Activated CD4-positive, alpha-beta memory T cell treated with anti-CD3 and anti-CD28 coated beads, Interleukin-2, amount 10 ng/mL, durations not matched to agents 7 days and 5 days (primary cell): Measurements from ENCODE around the gene CUL9. TPM values are rescaled to one million over a fixed set of nuclear protein-coding genes. Genes with fewer than 3 reads are reported as not detected.
A peak's percentile ranks its signal among the peaks of the same experiment; 100 is the strongest.

ENCODE experiments used
- CTCF ChIA-PET: fragments of 350-600 bp; sonication (Branson Sonifier 250); formaldehyde crosslinking; loops from one replicate; lab custom pipeline; 2021; ENCODE audit warnings: antibody characterized with exemption, inconsistent platforms; lab: Charles Lee
- POLR2A ChIA-PET: fragments of 350-600 bp; sonication (Branson Sonifier 250); formaldehyde crosslinking; loops from one replicate; lab custom pipeline; 2021; ENCODE audit warnings: antibody characterized with exemption; lab: Charles Lee
- DNase-seq: peaks from one replicate; pipeline ENCODE4 v3.0.0-alpha.2; 2020
- H3K27ac Mint-ChIP-seq: one replicate; pipeline ENCODE4 v1.8.0; 2021; ENCODE audit warnings: mild to moderate bottlenecking, mixed read lengths
- H3K27me3 Mint-ChIP-seq: one replicate; pipeline ENCODE4 v1.8.0; 2021; ENCODE audit warnings: mixed read lengths
- H3K36me3 Mint-ChIP-seq: one replicate; pipeline ENCODE4 v1.8.0; 2021; ENCODE audit warnings: low read depth, mixed read lengths
- H3K4me1 Mint-ChIP-seq: one replicate; pipeline ENCODE4 v1.8.0; 2021; ENCODE audit warnings: mixed read lengths
- H3K4me3 Mint-ChIP-seq: one replicate; pipeline ENCODE4 v1.8.0; 2021; ENCODE audit warnings: mild to moderate bottlenecking, mixed read lengths
- H3K9me3 Mint-ChIP-seq: one replicate; pipeline ENCODE4 v1.8.0; 2021; ENCODE audit warnings: mixed read lengths
- total RNA-seq, 2 experiments: library from RNA; stranded (reverse); gene quantifications; one replicate each; pipeline ENCODE4 v1.2.3, GENCODE V29; 2021

CUL9 gene
- total RNA-seq, 2 experiments from 2014 or later: 45.0 to 45.9 TPM

GRCh38 chr6:43243664-43244321, 61.8 kb downstream of the CUL9 start:
- Mint-ChIP-seq H3K4me3 (no peak overlapping the region), H3K9me3 (peaks cover 7% of the 10 kb centered on the region), H3K27me3 (peaks cover 33% of the 10 kb centered on the region), H3K36me3 (peaks cover 4% of the 10 kb centered on the region), H3K4me1 (peaks cover 18% of the 10 kb centered on the region), H3K27ac (no peak overlapping the region)
- DNase-seq: no peak
- ChIA-PET POLR2A (no interaction called here), CTCF (interaction anchor here (1.0 to 1.2 kb wide), 2 partner anchors 15 kb away, joined by 4 to 5 read pairs; partner anchors contain the start of gene DNPH1)

GRCh38 chr6:43246301-43247113, 64.5 kb downstream of the CUL9 start:
- Mint-ChIP-seq H3K4me3 (peak overlapping the region; percentile 70), H3K27me3 (peaks cover 22% of the 10 kb centered on the region), H3K4me1 (peaks cover 26% of the 10 kb centered on the region), H3K9me3 (no peaks in the 10 kb centered on the region), H3K36me3 (no peaks in the 10 kb centered on the region), H3K27ac (no peak overlapping the region)
- POLR2A ChIA-PET: interaction anchor here (0.7 to 1.6 kb wide), 5 partner anchors 17 to 182 kb away, joined by 3 to 6 read pairs (median 4); partner anchors contain the start of genes ABCC10, CRIP3 and DNPH1
- no peak for DNase-seq
- CTCF ChIA-PET: interaction anchor here (1.3 to 1.6 kb wide), 2 partner anchors 16 to 18 kb away, joined by 3 to 6 read pairs; partner anchors contain the start of gene DNPH1

- Mint-ChIP-seq H3K27ac (peak overlapping the region; percentile 52), H3K36me3 (no peaks in the 10 kb centered on the region), H3K9me3 (no peaks in the 10 kb centered on the region), H3K27me3 (peaks cover 20% of the 10 kb centered on the region), H3K4me3 (peak overlapping the region; percentile 70), H3K4me1 (peaks cover 29% of the 10 kb centered on the region)
- POLR2A ChIA-PET: interaction anchor here (0.7 to 1.6 kb wide), 4 partner anchors 18 to 181 kb away, joined by 3 to 6 read pairs (median 4); partner anchors contain the start of genes CRIP3 and DNPH1
- CTCF ChIA-PET: interaction anchor here (1.6 kb wide), 2 partner anchors 19 to 258 kb away, joined by 3 to 6 read pairs; partner anchors contain the start of gene DNPH1
- DNase-seq: peak; percentile 87
Observed at GRCh38 chr6:43247114-43247999, 65.4 kb downstream of the CUL9 start.

GRCh38 chr6:43248101-43248500, 66.1 kb downstream of the CUL9 start:
- ChIA-PET CTCF (interaction anchor here (0.6 to 1.6 kb wide), 2 partner anchors 254 to 258 kb away, joined by 3 read pairs; no protein-coding TSS in a partner anchor), POLR2A (interaction anchor here (1.6 kb wide), 1 partner anchor 180 kb away, joined by 6 read pairs; no protein-coding TSS in a partner anchor)
- DNase-seq: no peak
- Mint-ChIP-seq H3K9me3 (no peaks in the 10 kb centered on the region), H3K4me3 (peak overlapping the region; percentile 70), H3K4me1 (peaks cover 29% of the 10 kb centered on the region), H3K36me3 (no peaks in the 10 kb centered on the region), H3K27ac (no peak overlapping the region), H3K27me3 (peaks cover 25% of the 10 kb centered on the region)

GRCh38 chr6:43248791-43249190, 66.8 kb downstream of the CUL9 start:
- no peaks in the 10 kb centered on the region for H3K9me3 Mint-ChIP-seq
- no peak overlapping the region for H3K4me3 Mint-ChIP-seq
- peaks cover 29% of the 10 kb centered on the region for H3K4me1 Mint-ChIP-seq
- ChIA-PET POLR2A (no interaction called here), CTCF (interaction anchor here (1.5 to 1.6 kb wide), 2 partner anchors 20 to 257 kb away, joined by 3 read pairs; partner anchors contain the start of gene DNPH1)
- no peaks in the 10 kb centered on the region for H3K36me3 Mint-ChIP-seq
- no peak overlapping the region for H3K27ac Mint-ChIP-seq
- DNase-seq: no peak
- peaks cover 26% of the 10 kb centered on the region for H3K27me3 Mint-ChIP-seq

- Mint-ChIP-seq H3K36me3 (no peaks in the 10 kb centered on the region), H3K9me3 (no peaks in the 10 kb centered on the region), H3K4me1 (peaks cover 32% of the 10 kb centered on the region), H3K4me3 (no peak overlapping the region), H3K27ac (no peak overlapping the region), H3K27me3 (peaks cover 26% of the 10 kb centered on the region)
- CTCF ChIA-PET: no interaction called here
- DNase-seq: no peak
- POLR2A ChIA-PET: interaction anchor here (0.8 kb wide), 1 partner anchor 13 kb away, joined by 4 read pairs; no protein-coding TSS in a partner anchor
Observed at GRCh38 chr6:43250992-43251373, 69.0 kb downstream of the CUL9 start.

- no peak for DNase-seq
- H3K27me3 Mint-ChIP-seq: peaks cover 22% of the 10 kb centered on the region
- H3K36me3 Mint-ChIP-seq: no peaks in the 10 kb centered on the region
- no peak overlapping the region for H3K4me3 Mint-ChIP-seq
- peaks cover 23% of the 10 kb centered on the region for H3K4me1 Mint-ChIP-seq
- ChIA-PET POLR2A (interaction anchor here (1.6 kb wide), 1 partner anchor 32 kb away, joined by 3 read pairs; no protein-coding TSS in a partner anchor), CTCF (no interaction called here)
- H3K27ac Mint-ChIP-seq: no peak overlapping the region
- no peaks in the 10 kb centered on the region for H3K9me3 Mint-ChIP-seq
Observed at GRCh38 chr6:43253401-43253800, 71.4 kb downstream of the CUL9 start.

- no peaks in the 10 kb centered on the region for H3K9me3 Mint-ChIP-seq
- no peak for DNase-seq
- H3K36me3 Mint-ChIP-seq: no peaks in the 10 kb centered on the region
- H3K4me3 Mint-ChIP-seq: no peak overlapping the region
- CTCF ChIA-PET: no interaction called here
- H3K27ac Mint-ChIP-seq: no peak overlapping the region
- peaks cover 23% of the 10 kb centered on the region for H3K4me1 Mint-ChIP-seq
- POLR2A ChIA-PET: no interaction called here
- peaks cover 22% of the 10 kb centered on the region for H3K27me3 Mint-ChIP-seq
Observed at GRCh38 chr6:43254138-43254817, 72.3 kb downstream of the CUL9 start.

GRCh38 chr6:43254846-43255245, 72.8 kb downstream of the CUL9 start:
- DNase-seq: no peak
- H3K27ac Mint-ChIP-seq: no peak overlapping the region
- H3K27me3 Mint-ChIP-seq: peaks cover 22% of the 10 kb centered on the region
- H3K9me3 Mint-ChIP-seq: no peaks in the 10 kb centered on the region
- no peak overlapping the region for H3K4me3 Mint-ChIP-seq
- no peaks in the 10 kb centered on the region for H3K36me3 Mint-ChIP-seq
- CTCF ChIA-PET: no interaction called here
- H3K4me1 Mint-ChIP-seq: peaks cover 23% of the 10 kb centered on the region
- POLR2A ChIA-PET: no interaction called here

GRCh38 chr6:43255408-43256054, 73.5 kb downstream of the CUL9 start:
- no peaks in the 10 kb centered on the region for H3K36me3 Mint-ChIP-seq
- peaks cover 22% of the 10 kb centered on the region for H3K27me3 Mint-ChIP-seq
- ChIA-PET CTCF (interaction anchor here (0.6 kb wide), 2 partner anchors 63 to 290 kb away, joined by 3 read pairs; no protein-coding TSS in a partner anchor), POLR2A (no interaction called here)
- no peak overlapping the region for H3K27ac Mint-ChIP-seq
- H3K4me3 Mint-ChIP-seq: no peak overlapping the region
- no peaks in the 10 kb centered on the region for H3K9me3 Mint-ChIP-seq
- no peak for DNase-seq
- peaks cover 23% of the 10 kb centered on the region for H3K4me1 Mint-ChIP-seq

GRCh38 chr6:43256670-43257366, 74.8 kb downstream of the CUL9 start:
- no peak for DNase-seq
- H3K27me3 Mint-ChIP-seq: peaks cover 9% of the 10 kb centered on the region
- H3K4me1 Mint-ChIP-seq: peaks cover 11% of the 10 kb centered on the region
- no peak overlapping the region for H3K4me3 Mint-ChIP-seq
- ChIA-PET CTCF (no interaction called here), POLR2A (no interaction called here)
- no peak overlapping the region for H3K27ac Mint-ChIP-seq
- no peaks in the 10 kb centered on the region for H3K9me3 Mint-ChIP-seq
- no peaks in the 10 kb centered on the region for H3K36me3 Mint-ChIP-seq
